A673 (cell line): Measurements from ENCODE around the gene KCNK3.

Experiments used
- CTCF ChIP-seq: fragments of 300-800, 200-600 bp; sonication (generic); conservative IDR thresholded peaks from 2 replicates; pipeline ENCODE4 v1.5.1; 2017; ENCODE audit warnings: low read depth, mild to moderate bottlenecking, antibody characterized with exemption, low read length, moderate library complexity, mixed read lengths
- EZH2 ChIP-seq: fragments of 200-600 bp; sonication (generic); IDR thresholded peaks from 2 replicates; pipeline ENCODE4 v1.6.1; 2017; ENCODE audit warnings: borderline replicate concordance, low read depth, mild to moderate bottlenecking, mixed read lengths, antibody characterized with exemption, low read length; ENCODE audit not compliant: poor library complexity, severe bottlenecking

DNA sequence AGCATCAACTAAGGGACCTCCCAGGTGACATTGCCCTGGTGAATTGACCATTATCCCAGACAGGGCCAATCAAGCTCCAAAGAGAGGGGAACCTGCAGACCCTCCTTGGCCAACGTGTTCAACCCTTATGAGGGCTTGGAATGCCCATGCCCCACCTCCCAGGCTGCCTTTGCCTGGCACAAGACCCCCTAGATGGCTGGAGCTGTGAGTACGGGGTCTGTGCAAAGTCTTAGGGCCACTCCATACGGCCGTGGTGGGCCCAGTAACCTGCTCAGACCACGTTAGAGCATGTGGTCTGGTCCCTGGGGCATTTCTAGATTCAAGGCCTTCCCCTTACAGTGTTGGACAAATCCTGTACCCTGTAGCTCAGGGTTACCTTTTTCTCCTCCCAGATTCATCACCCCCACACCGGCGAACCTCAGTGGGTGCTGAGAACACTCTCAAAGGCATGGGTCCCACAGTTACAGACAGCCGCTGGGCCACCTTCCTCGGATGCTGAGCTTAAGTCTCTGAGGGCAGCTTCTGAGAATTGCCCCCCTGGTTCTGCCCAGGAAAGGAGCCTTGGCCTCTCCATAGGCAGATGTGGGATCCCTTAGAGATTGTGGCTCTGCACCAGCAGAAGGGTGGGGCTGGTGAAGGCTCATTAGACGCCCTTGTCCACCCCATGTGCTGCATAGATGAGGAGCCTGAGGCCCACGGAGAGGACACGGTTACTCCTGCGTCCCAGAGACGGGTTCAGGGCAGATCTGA lies 18.3 kb upstream of the KCNK3 start:
- TF ChIP-seq CTCF = no peak
- TF ChIP-seq EZH2 = no peak
